H9 (cell line): ENCODE data around the gene LPCAT1. TPM values are rescaled to one million over a fixed set of nuclear protein-coding genes. Genes with fewer than 3 reads are reported as not detected.

Source experiments
- DNase-seq: peaks from one replicate; pipeline ENCODE4 v3.0.0-alpha.2; 2017
- H2AFZ ChIP-seq: one replicate; pipeline ENCODE4 v1.6.1; 2013; ENCODE audit warnings: mild to moderate bottlenecking, low read length, control low read depth, moderate library complexity
- H2AK5ac ChIP-seq: 2 replicates; pipeline ENCODE4 v1.6.1; 2013; ENCODE audit warnings: low read length, control low read depth, mixed read lengths; ENCODE audit not compliant: insufficient read length
- H2BK120ac ChIP-seq: one replicate; pipeline ENCODE4 v1.6.1; 2013; ENCODE audit warnings: low read depth, mild to moderate bottlenecking, low read length, control low read depth, inconsistent platforms; ENCODE audit not compliant: poor library complexity, severe bottlenecking
- H2BK12ac ChIP-seq: 2 replicates; pipeline ENCODE4 v1.6.1; 2013; ENCODE audit warnings: low read length, control low read depth, mixed read lengths, low read depth; ENCODE audit not compliant: insufficient read length
- H2BK15ac ChIP-seq: 2 replicates; pipeline ENCODE4 v1.6.1; 2013; ENCODE audit warnings: low read depth, low read length, control low read depth
- H2BK20ac ChIP-seq: one replicate; pipeline ENCODE4 v1.6.1; 2013; ENCODE audit warnings: low read depth, mild to moderate bottlenecking, low read length, control low read depth, inconsistent platforms; ENCODE audit not compliant: poor library complexity, severe bottlenecking
- H2BK5ac ChIP-seq: 2 replicates; pipeline ENCODE4 v1.6.1; 2013; ENCODE audit warnings: low read length, control low read depth, mixed read lengths; ENCODE audit not compliant: insufficient read length
- H3K14ac ChIP-seq: 2 replicates; pipeline ENCODE4 v1.6.1; 2013; ENCODE audit warnings: low read length, control low read depth; ENCODE audit not compliant: insufficient read depth
- H3K18ac ChIP-seq: 2 replicates; pipeline ENCODE4 v1.6.1; 2013; ENCODE audit warnings: low read depth, mild to moderate bottlenecking, mixed read lengths, low read length, control low read depth; ENCODE audit not compliant: insufficient read length
- H3K23ac ChIP-seq: 2 replicates; pipeline ENCODE4 v1.6.1; 2013; ENCODE audit warnings: low read length, control low read depth, mixed read lengths, low read depth; ENCODE audit not compliant: insufficient read length
- H3K23me2 ChIP-seq: 2 replicates; pipeline ENCODE4 v1.6.1; 2013; ENCODE audit warnings: low read depth, mild to moderate bottlenecking, mixed read lengths, low read length, control low read depth; ENCODE audit not compliant: insufficient read length, poor library complexity, severe bottlenecking
- H3K27ac ChIP-seq: 2 replicates; pipeline ENCODE4 v1.5.1; 2013; ENCODE audit warnings: low read length, control low read depth, mixed read lengths, low read depth; ENCODE audit not compliant: insufficient read length
- H3K27me3 ChIP-seq: 2 replicates; pipeline ENCODE4 v1.6.1; 2013; ENCODE audit warnings: low read length, control low read depth, inconsistent platforms; ENCODE audit not compliant: insufficient read depth
- H3K4ac ChIP-seq: 2 replicates; pipeline ENCODE4 v1.6.1; 2013; ENCODE audit warnings: low read depth, mild to moderate bottlenecking, control low read depth, inconsistent platforms, low read length, moderate library complexity
- H3K4me1 ChIP-seq: 2 replicates; pipeline ENCODE4 v1.6.1; 2013; ENCODE audit warnings: low read length, control low read depth, inconsistent platforms; ENCODE audit not compliant: insufficient read depth
- H3K4me2 ChIP-seq: 2 replicates; pipeline ENCODE4 v1.6.1; 2013; ENCODE audit warnings: low read length, control low read depth, mixed read lengths; ENCODE audit not compliant: insufficient read length, insufficient read depth
- H3K56ac ChIP-seq: 2 replicates; pipeline ENCODE4 v1.6.1; 2013; ENCODE audit warnings: low read depth, mild to moderate bottlenecking, mixed read lengths, low read length, control low read depth; ENCODE audit not compliant: insufficient read length
- H3K79me1 ChIP-seq: 2 replicates; pipeline ENCODE4 v1.6.1; 2013; ENCODE audit warnings: low read depth, mild to moderate bottlenecking, moderate library complexity, low read length, control low read depth, inconsistent platforms; ENCODE audit not compliant: insufficient read depth, poor library complexity, severe bottlenecking
- H3K79me2 ChIP-seq: 2 replicates; pipeline ENCODE4 v1.6.1; 2013; ENCODE audit warnings: low read length, control low read depth, inconsistent platforms; ENCODE audit not compliant: insufficient read depth
- H3K9ac ChIP-seq: 2 replicates; pipeline ENCODE4 v1.6.1; 2013; ENCODE audit warnings: low read length, control low read depth, mixed read lengths; ENCODE audit not compliant: insufficient read length; ENCODE audit errors: extremely low read depth
- H3K9me3 ChIP-seq: one replicate; pipeline ENCODE4 v1.6.1; 2013; ENCODE audit warnings: low read depth, low read length, inconsistent platforms; ENCODE audit not compliant: control insufficient read depth
- H3T11ph ChIP-seq: one replicate; pipeline ENCODE4 v1.6.1; 2013; ENCODE audit warnings: mild to moderate bottlenecking, low read length, control low read depth, inconsistent platforms
- H4K20me1 ChIP-seq: one replicate; pipeline ENCODE4 v1.6.1; 2013; ENCODE audit not compliant: control insufficient read depth, insufficient read length, insufficient read depth
- H4K5ac ChIP-seq: 2 replicates; pipeline ENCODE4 v1.6.1; 2013; ENCODE audit warnings: low read depth, mild to moderate bottlenecking, mixed read lengths, low read length, control low read depth; ENCODE audit not compliant: insufficient read length
- H4K8ac ChIP-seq: replicated peaks from 2 replicates; pipeline ENCODE4 v1.6.1; 2013; ENCODE audit warnings: low read length, control low read depth, mixed read lengths, low read depth; ENCODE audit not compliant: insufficient read length
- H4K91ac ChIP-seq: 2 replicates; pipeline ENCODE4 v1.6.1; 2013; ENCODE audit warnings: low read depth, mild to moderate bottlenecking, moderate library complexity, mixed read lengths, low read length, control low read depth; ENCODE audit not compliant: insufficient read length
- H3K27ac Mint-ChIP-seq, 3 experiments: 2 replicates in 2 of 3; 3 replicates in 1 of 3; pipeline ENCODE4 v1.8.0; 2020 to 2021; ENCODE audit warnings: mixed read lengths in 3 of 3, mild to moderate bottlenecking in 1 of 3, moderate library complexity in 1 of 3
- H3K27me3 Mint-ChIP-seq: 2 replicates; pipeline ENCODE4 v1.8.0; 2021; ENCODE audit warnings: low read depth, mild to moderate bottlenecking, moderate library complexity, mixed read lengths
- H3K36me3 Mint-ChIP-seq, 3 experiments: 2 replicates in 2 of 3; 3 replicates in 1 of 3; pipeline ENCODE4 v1.8.0; 2020 to 2021; ENCODE audit warnings: low read depth in 3 of 3, mixed read lengths in 3 of 3; ENCODE audit not compliant: insufficient read depth in 1 of 3
- H3K4me1 Mint-ChIP-seq, 2 experiments: 2 replicates each; pipeline ENCODE4 v1.8.0; 2020; ENCODE audit warnings: mixed read lengths in 2 of 2
- H3K4me3 Mint-ChIP-seq, 2 experiments: 2 replicates in 1 of 2; 3 replicates in 1 of 2; pipeline ENCODE4 v1.8.0; 2020 to 2021; ENCODE audit warnings: mild to moderate bottlenecking in 2 of 2, mixed read lengths in 2 of 2, moderate library complexity in 1 of 2
- H3K9me3 Mint-ChIP-seq, 2 experiments: 2 replicates in 1 of 2; 3 replicates in 1 of 2; pipeline ENCODE4 v1.8.0; 2020; ENCODE audit warnings: mild to moderate bottlenecking in 2 of 2, mixed read lengths in 2 of 2, moderate library complexity in 1 of 2
- CTCF ChIP-seq: fragments of 200-600 bp; sonication (generic); conservative IDR thresholded peaks from 3 replicates; pipeline ENCODE4 v1.8.0; 2021; ENCODE audit warnings: antibody characterized with exemption, mild to moderate bottlenecking
- WGBS: extraction: QIAGEN DNeasy Blood & Tissue Kit; methylation state at CpG from one replicate; pipeline ENCODE4 v1.1.7; 2013; ENCODE audit warnings: missing lambda C conversion rate, low lambda C conversion rate, mixed read lengths; ENCODE audit not compliant: insufficient read length; ENCODE audit errors: extremely low coverage; 5-methylcytosine and 5-hydroxymethylcytosine counted together
- total RNA-seq: library from RNA; stranded (reverse); gene quantifications from 2 replicates; pipeline ENCODE4 v1.2.1, GENCODE V29; 2021

The LPCAT1 gene
- total RNA-seq, 1 experiment from 2014 or later, result 231 TPM

GRCh38 chr5:1555808-1556731 is 32.3 kb upstream of the LPCAT1 start:
- Mint-ChIP-seq H3K4me3 (no peak overlapping the region), H3K36me3 (no peaks in the 10 kb centered on the region), H3K4me1 (peaks cover 4 to 6% of the 10 kb centered on the region in 2 experiments; a peak in 2 of 4 replicates), H3K9me3 (peaks cover 6 to 8% of the 10 kb centered on the region in 2 experiments; a peak in 4 of 5 replicates), H3K27ac (no peak overlapping the region), H3K27me3 (peaks cover 23% of the 10 kb centered on the region)
- Histone ChIP-seq H2BK20ac (no peak overlapping the region), H3K27ac (no peak overlapping the region), H3K79me2 (no peaks in the 10 kb centered on the region), H4K5ac (no peak overlapping the region), H3K4me1 (no peaks in the 10 kb centered on the region), H3K18ac (no peak overlapping the region), H2BK15ac (no peak overlapping the region), H2AFZ (no peak overlapping the region), H3K9me3 (no peaks in the 10 kb centered on the region), H3T11ph (no peak overlapping the region), H4K91ac (no peak overlapping the region), H3K23ac (no peak overlapping the region), H3K9ac (no peak overlapping the region), H3K4ac (no peak overlapping the region), H3K27me3 (no peaks in the 10 kb centered on the region), H3K79me1 (no peaks in the 10 kb centered on the region), H3K23me2 (no peaks in the 10 kb centered on the region), H2BK120ac (no peak overlapping the region), H4K20me1 (no peaks in the 10 kb centered on the region), H3K14ac (peak overlapping the region; percentile 73; the same call in 1 of the 2 replicates), H3K56ac (no peak overlapping the region), H2BK5ac (no peak overlapping the region), H2BK12ac (no peak overlapping the region), H4K8ac (no peak overlapping the region), H3K4me2 (no peak overlapping the region), H2AK5ac (no peak overlapping the region)
- WGBS, result no CpG with 5 or more reads among the region's 26 CpGs
- TF ChIP-seq CTCF, result no peak
- DNase-seq, result no peak
